A549 (cell line): ENCODE measurements around the gene PROC. TPM values are rescaled to one million over a fixed set of nuclear protein-coding genes. Genes with fewer than 3 reads are reported as not detected.

Experiments used
- ATAC-seq, 2 experiments: fragments of 200-7000 bp in 1 of 2; fragments of >200 bp in 1 of 2; cut with Nextera tagmentation in 1 of 2; cut with Tn5 transposase in 1 of 2; 3 replicates each; pipeline versions ENCODE4 v1.8.0 to v1.9.1; 2018 to 2020; ENCODE audit warnings: mild to moderate bottlenecking in 1 of 2, moderate library complexity in 1 of 2
- CTCF ChIA-PET: fragments of 300-600 bp; sonication (Branson Sonifier 250); formaldehyde crosslinking; extraction: SDS; loops from one replicate; lab custom pipeline; 2021; ENCODE audit warnings: antibody characterized with exemption, inconsistent platforms; lab: Yijun Ruan, JAX
- POLR2A ChIA-PET: fragments of 350-600 bp; formaldehyde crosslinking; extraction: SDS; loops from one replicate; lab custom pipeline; 2021; ENCODE audit warnings: antibody characterized with exemption, inconsistent platforms; lab: Yijun Ruan, JAX
- DNase-seq, 2 experiments: peaks; one replicate each; pipeline versions ENCODE4 v3.0.0 to v3.0.0-alpha.2; 2011 to 2016; ENCODE audit warnings: low read depth in 1 of 2, low spot score in 1 of 2
- FAIRE-seq: peaks from 2 replicates; lab custom pipeline; 2011; peaks lifted over from hg19 to GRCh38; lab: Jason Lieb, UNC
- H3K27ac ChIP-seq, 2 experiments: fragments of >200 bp; sonication (Bioruptor Twin); formaldehyde crosslinking; 3 replicates each; pipeline ENCODE4 v1.5.1; 2016 to 2017
- H3K4me1 ChIP-seq: fragments of >200 bp; sonication (Bioruptor Twin); formaldehyde crosslinking; 3 replicates; pipeline ENCODE4 v1.6.1; 2016
- H3K4me2 ChIP-seq: fragments of >200 bp; sonication (Bioruptor Twin); formaldehyde crosslinking; 3 replicates; pipeline ENCODE4 v1.6.1; 2016
- H3K4me3 ChIP-seq: fragments of >200 bp; sonication (Bioruptor Twin); formaldehyde crosslinking; 3 replicates; pipeline ENCODE4 v1.5.1; 2016
- H3K9me3 ChIP-seq: fragments of >200 bp; sonication (Bioruptor Twin); formaldehyde crosslinking; 3 replicates; pipeline ENCODE4 v1.6.1; 2016
- CBX2 ChIP-seq: fragments of 200-600 bp; sonication (generic); IDR thresholded peaks from 2 replicates; pipeline ENCODE4 v1.6.1; 2016; ENCODE audit warnings: low read depth, mild to moderate bottlenecking, borderline replicate concordance
- CHD2 ChIP-seq: fragments of 150-350 bp; IDR thresholded peaks from 2 replicates; pipeline ENCODE4 v1.6.1; 2014; ENCODE audit warnings: low read length; ENCODE audit not compliant: partially characterized antibody
- EHF ChIP-seq: fragments of 250-450 bp; sonication (Bioruptor Pico); IDR thresholded peaks from 2 replicates; pipeline ENCODE4 v1.5.0; 2020; ENCODE audit warnings: mild to moderate bottlenecking
- EP300 ChIP-seq, 2 experiments: fragments of >200 bp; sonication (Bioruptor Twin); formaldehyde crosslinking; IDR thresholded peaks; 2 replicates in 1 of 2; 3 replicates in 1 of 2; pipeline ENCODE4 v1.6.1; 2016 to 2017
- ESRRA ChIP-seq: fragments of 150-350 bp; IDR thresholded peaks from 2 replicates; pipeline ENCODE4 v1.6.1; 2014; ENCODE audit warnings: mild to moderate bottlenecking, low read length, borderline replicate concordance
- FOSL2 ChIP-seq, 2 experiments: fragments of 450-650 bp in 1 of 2; fragments of >200 bp in 1 of 2; sonication (Bioruptor Twin) in 1 of 2; formaldehyde crosslinking; IDR thresholded peaks; 2 replicates each; pipeline versions ENCODE4 v1.5.0 to v1.6.1; 2016 to 2020; ENCODE audit warnings: mild to moderate bottlenecking in 1 of 2, moderate library complexity in 1 of 2
- FOXS1 ChIP-seq: fragments of 250-450 bp; sonication (Bioruptor Pico); IDR thresholded peaks from 2 replicates; pipeline ENCODE4 v1.5.0; 2020; ENCODE audit warnings: mild to moderate bottlenecking, moderate library complexity
- HEYL ChIP-seq: fragments of 250-450 bp; sonication (Bioruptor Pico); IDR thresholded peaks from 2 replicates; pipeline ENCODE4 v1.8.0; 2021; ENCODE audit warnings: mild to moderate bottlenecking, moderate library complexity
- HOXA7 ChIP-seq: fragments of 250-450 bp; sonication (Bioruptor Pico); IDR thresholded peaks from 2 replicates; pipeline ENCODE4 v1.5.0; 2020; ENCODE audit warnings: mild to moderate bottlenecking, moderate library complexity
- HOXB13 ChIP-seq: fragments of 250-450 bp; sonication (Bioruptor Pico); IDR thresholded peaks from 2 replicates; pipeline ENCODE4 v1.5.0; 2020; ENCODE audit warnings: low read depth, mild to moderate bottlenecking, moderate library complexity
- JUNB ChIP-seq: fragments of >200 bp; sonication (Bioruptor Twin); formaldehyde crosslinking; IDR thresholded peaks from 2 replicates; pipeline ENCODE4 v1.6.1; 2016
- MAFK ChIP-seq: fragments of 450-650 bp; IDR thresholded peaks from 2 replicates; pipeline ENCODE4 v1.6.1; 2014; ENCODE audit not compliant: partially characterized antibody
- RCOR1 ChIP-seq: fragments of 150-350 bp; IDR thresholded peaks from 2 replicates; pipeline ENCODE4 v1.6.1; 2014; ENCODE audit warnings: antibody characterized with exemption, low read length, low read depth
- ZFP36 ChIP-seq: fragments of 450-650 bp; IDR thresholded peaks from 2 replicates; pipeline ENCODE4 v1.6.1; 2014; ENCODE audit warnings: borderline replicate concordance; ENCODE audit not compliant: partially characterized antibody
- WGBS: methylation state at CpG from one replicate; pipeline ENCODE4 v1.1.6; 2017; ENCODE audit errors: missing lambda C conversion rate; 5-methylcytosine and 5-hydroxymethylcytosine counted together
- polyA plus RNA-seq, 4 experiments: library from polyadenylated mRNA; depleted of rRNA in 3 of 4; stranded (reverse); fragments of >200 nt; fragmentation: RNase III in 1 of 4; extraction: RNeasy Plus Mini Kit Qiagen cat#74134 plus additional on column Dnase treatment in 1 of 4; gene quantifications; 2 replicates in 3 of 4; 3 replicates in 1 of 4; pipeline ENCODE4 v1.2.3, GENCODE V29; 2011 to 2017
- TF ChIP-seq, protein P1 (sequence below): fragments of 450-650 bp; IDR thresholded peaks from 2 replicates; pipeline ENCODE4 v1.6.1; 2014; ENCODE audit warnings: antibody characterized with exemption
- TF ChIP-seq, protein P2 (sequence below): fragments of 250-450 bp; sonication (Bioruptor Pico); IDR thresholded peaks from 2 replicates; pipeline ENCODE4 v1.5.0; 2020; ENCODE audit warnings: low read depth, mild to moderate bottlenecking, moderate library complexity
- TF ChIP-seq, protein P3 (sequence below): fragments of 200-600 bp; sonication (generic); IDR thresholded peaks from 2 replicates; pipeline ENCODE4 v1.6.1; 2016; ENCODE audit warnings: antibody characterized with exemption, mild to moderate bottlenecking, moderate library complexity
- TF ChIP-seq, protein P4 (sequence below): fragments of >200 bp; sonication (Bioruptor Twin); formaldehyde crosslinking; IDR thresholded peaks from 3 replicates; pipeline ENCODE4 v1.6.1; 2016

PROC gene
- polyA plus RNA-seq, 2 of the 4 experiments (the other 2 are of a cell fraction), result 2.0 to 7.9 TPM

DNA sequence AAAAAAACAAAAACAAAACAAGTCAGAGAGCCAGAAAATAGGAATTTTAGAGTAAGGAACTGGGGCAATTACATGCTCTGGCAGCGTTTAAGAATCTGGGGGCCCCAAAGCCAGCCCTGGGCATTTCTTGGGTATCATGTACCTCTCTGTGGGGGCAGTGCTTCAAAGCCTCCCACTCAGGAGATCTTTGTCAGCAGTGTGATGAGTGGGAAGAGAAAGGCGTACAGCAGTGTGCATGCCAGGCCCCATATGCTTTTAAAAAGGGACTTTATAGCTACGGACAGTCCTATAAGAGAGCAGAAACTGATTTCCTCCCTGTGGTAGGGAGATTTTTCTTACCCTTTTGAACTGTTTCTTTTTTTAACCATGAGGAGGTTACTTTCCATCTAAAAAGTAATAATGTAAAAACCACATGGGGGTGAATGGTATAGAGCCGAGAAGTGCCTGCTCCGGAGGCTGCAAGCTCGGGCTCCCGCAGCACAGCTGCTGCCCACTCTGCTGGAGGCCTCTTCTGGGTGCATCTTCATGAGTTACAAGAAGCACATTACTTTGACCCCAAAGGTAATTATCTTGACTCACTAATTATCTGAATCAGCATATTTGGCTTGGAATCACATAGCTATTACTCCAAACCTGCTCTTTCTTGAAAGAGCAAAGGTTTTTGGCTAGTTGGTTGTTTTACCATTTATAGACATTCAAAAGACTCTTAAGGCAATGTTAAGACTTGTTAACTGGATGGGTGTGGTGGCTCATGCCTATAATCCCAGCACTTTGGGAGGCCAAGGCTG, 46.4 kb downstream of the PROC start:
- Histone ChIP-seq H3K4me3 (no peak overlapping the region), H3K4me1 (no peaks in the 10 kb centered on the region), H3K9me3 (no peaks in the 10 kb centered on the region), H3K4me2 (no peak overlapping the region), H3K27ac (no peak overlapping the region)
- FAIRE-seq (no peak), ATAC-seq (no peak), DNase-seq (no peak)
- ChIA-PET CTCF (interaction anchor here (1.6 kb wide), 1 partner anchor 15 kb away, joined by 8 read pairs; no protein-coding TSS in a partner anchor), POLR2A (no interaction called here)
- 93% methylated on average over 7 of the region's 7 CpGs for WGBS
- TF ChIP-seq FOXS1 (CRISPR knock-in tag), result no peak
- peak; percentile 89 for TF ChIP-seq MAFK
- TF ChIP-seq, protein P1, sequence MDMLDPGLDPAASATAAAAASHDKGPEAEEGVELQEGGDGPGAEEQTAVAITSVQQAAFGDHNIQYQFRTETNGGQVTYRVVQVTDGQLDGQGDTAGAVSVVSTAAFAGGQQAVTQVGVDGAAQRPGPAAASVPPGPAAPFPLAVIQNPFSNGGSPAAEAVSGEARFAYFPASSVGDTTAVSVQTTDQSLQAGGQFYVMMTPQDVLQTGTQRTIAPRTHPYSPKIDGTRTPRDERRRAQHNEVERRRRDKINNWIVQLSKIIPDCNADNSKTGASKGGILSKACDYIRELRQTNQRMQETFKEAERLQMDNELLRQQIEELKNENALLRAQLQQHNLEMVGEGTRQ, result no peak

DNA sequence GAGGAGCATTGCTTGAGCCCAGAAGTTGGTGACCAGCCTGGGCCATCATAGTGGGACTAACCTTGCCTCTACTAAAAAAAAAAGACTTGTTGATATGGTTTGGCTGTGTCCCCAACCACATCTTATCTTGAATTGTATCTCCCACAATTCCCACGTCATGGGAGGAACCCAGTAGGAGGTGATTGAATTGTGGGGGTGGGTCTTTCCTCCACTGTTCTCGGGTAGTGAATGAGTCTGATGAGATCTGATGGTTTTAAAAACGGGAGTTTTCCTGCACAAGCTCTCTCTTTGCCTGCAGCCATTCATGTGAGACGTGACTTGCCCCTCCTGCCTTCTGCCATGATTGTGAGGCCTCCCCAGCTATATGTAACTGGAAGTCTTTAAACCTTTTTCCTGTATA, 47.0 kb downstream of the PROC start:
- H3K4me3 ChIP-seq, result no peak overlapping the region
- H3K4me2 ChIP-seq, result no peak overlapping the region
- TF ChIP-seq, protein P2, sequence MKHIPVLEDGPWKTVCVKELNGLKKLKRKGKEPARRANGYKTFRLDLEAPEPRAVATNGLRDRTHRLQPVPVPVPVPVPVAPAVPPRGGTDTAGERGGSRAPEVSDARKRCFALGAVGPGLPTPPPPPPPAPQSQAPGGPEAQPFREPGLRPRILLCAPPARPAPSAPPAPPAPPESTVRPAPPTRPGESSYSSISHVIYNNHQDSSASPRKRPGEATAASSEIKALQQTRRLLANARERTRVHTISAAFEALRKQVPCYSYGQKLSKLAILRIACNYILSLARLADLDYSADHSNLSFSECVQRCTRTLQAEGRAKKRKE (CRISPR knock-in tag), result no peak
- TF ChIP-seq HOXA7 (CRISPR knock-in tag) (no peak), CHD2 (no peak), CBX2 (no peak)
- TF ChIP-seq, all 56 proteins: peak for 0
- no peak overlapping the region for H3K27ac ChIP-seq
- 81% methylated on average over 4 of the region's 4 CpGs for WGBS
- POLR2A ChIA-PET, result no interaction called here
- no peak for FAIRE-seq
- CTCF ChIA-PET, result interaction anchor here (1.6 kb wide), 1 partner anchor 14 kb away, joined by 8 read pairs; no protein-coding TSS in a partner anchor
- no peaks in the 10 kb centered on the region for H3K9me3 ChIP-seq
- no peak for ATAC-seq
- no peaks in the 10 kb centered on the region for H3K4me1 ChIP-seq
- no peak for DNase-seq

DNA sequence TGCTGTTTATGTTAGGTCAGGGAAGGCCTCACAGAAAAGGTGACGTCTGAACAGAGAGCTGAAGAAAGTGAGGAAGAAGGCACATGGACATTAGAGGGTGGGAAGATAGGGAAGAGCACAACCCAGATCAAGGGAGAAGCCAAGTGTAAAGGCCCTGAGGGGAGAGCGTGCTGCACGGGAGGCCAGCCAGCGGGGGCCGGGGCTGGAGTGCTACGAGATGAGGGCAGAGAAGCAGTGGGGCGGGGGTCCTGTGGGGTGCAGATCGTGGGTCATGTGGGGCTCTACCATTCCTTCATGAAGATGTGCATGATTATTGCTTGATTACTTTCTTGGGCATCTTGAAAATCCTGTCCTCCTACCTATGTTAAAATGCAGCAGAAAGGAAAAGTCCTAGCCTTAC, 50.8 kb downstream of the PROC start:
- ATAC-seq (no peak), FAIRE-seq (no peak), DNase-seq (no peak)
- 80% methylated on average over 8 of the region's 8 CpGs for WGBS
- Histone ChIP-seq H3K27ac (no peak overlapping the region), H3K4me2 (no peak overlapping the region), H3K9me3 (no peaks in the 10 kb centered on the region), H3K4me1 (peaks cover 8% of the 10 kb centered on the region; the same call in 2 of the 3 replicates)
- ChIA-PET POLR2A (no interaction called here), CTCF (interaction anchor here (0.6 to 1.8 kb wide), 3 partner anchors 10 to 98 kb away, joined by 3 to 7 read pairs (median 3); no protein-coding TSS in a partner anchor)
- TF ChIP-seq FOSL2 (IDR thresholded peaks at IDR 0.05), result no peak
- no peak for TF ChIP-seq FOSL2 (CRISPR knock-in tag; IDR thresholded peaks at IDR 0.05)
- TF ChIP-seq HOXB13 (CRISPR knock-in tag), result no peak
- TF ChIP-seq, protein P3, sequence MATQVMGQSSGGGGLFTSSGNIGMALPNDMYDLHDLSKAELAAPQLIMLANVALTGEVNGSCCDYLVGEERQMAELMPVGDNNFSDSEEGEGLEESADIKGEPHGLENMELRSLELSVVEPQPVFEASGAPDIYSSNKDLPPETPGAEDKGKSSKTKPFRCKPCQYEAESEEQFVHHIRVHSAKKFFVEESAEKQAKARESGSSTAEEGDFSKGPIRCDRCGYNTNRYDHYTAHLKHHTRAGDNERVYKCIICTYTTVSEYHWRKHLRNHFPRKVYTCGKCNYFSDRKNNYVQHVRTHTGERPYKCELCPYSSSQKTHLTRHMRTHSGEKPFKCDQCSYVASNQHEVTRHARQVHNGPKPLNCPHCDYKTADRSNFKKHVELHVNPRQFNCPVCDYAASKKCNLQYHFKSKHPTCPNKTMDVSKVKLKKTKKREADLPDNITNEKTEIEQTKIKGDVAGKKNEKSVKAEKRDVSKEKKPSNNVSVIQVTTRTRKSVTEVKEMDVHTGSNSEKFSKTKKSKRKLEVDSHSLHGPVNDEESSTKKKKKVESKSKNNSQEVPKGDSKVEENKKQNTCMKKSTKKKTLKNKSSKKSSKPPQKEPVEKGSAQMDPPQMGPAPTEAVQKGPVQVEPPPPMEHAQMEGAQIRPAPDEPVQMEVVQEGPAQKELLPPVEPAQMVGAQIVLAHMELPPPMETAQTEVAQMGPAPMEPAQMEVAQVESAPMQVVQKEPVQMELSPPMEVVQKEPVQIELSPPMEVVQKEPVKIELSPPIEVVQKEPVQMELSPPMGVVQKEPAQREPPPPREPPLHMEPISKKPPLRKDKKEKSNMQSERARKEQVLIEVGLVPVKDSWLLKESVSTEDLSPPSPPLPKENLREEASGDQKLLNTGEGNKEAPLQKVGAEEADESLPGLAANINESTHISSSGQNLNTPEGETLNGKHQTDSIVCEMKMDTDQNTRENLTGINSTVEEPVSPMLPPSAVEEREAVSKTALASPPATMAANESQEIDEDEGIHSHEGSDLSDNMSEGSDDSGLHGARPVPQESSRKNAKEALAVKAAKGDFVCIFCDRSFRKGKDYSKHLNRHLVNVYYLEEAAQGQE, result no peak
- TF ChIP-seq, all 56 proteins: peak for 0
- no peak overlapping the region for H3K4me3 ChIP-seq

DNA sequence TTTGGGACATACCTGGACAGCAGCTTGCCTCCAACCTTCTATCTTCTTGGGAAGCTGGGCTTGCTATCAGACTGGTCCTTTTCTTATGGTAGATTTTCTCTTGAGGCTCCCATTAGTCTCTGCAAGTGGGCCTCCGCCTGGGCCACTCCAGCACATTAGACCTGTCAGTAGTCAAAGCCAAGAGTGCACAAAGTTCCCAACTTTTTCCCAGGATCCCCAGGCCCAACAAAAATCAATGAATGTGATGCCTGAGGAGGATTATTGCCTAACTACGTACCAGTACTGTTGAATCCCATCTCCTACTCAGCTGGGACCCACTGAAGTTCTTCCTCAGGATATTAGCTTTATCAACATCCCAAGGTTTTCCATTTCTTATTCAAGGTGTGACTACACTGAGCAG, 51.7 kb downstream of the PROC start:
- FAIRE-seq (no peak), ATAC-seq (no peak), DNase-seq (no peak)
- Histone ChIP-seq H3K27ac (no peak overlapping the region), H3K4me1 (peaks cover 8% of the 10 kb centered on the region; the same call in 2 of the 3 replicates), H3K9me3 (no peaks in the 10 kb centered on the region), H3K4me2 (no peak overlapping the region), H3K4me3 (no peak overlapping the region)
- POLR2A ChIA-PET, result no interaction called here
- CTCF ChIA-PET, result interaction anchor here (0.6 to 1.8 kb wide), 4 partner anchors 9 to 140 kb away, joined by 3 to 7 read pairs (median 3); no protein-coding TSS in a partner anchor
- 93% methylated on average over 2 of the region's 2 CpGs for WGBS
- TF ChIP-seq ESRRA (no peak), EHF (no peak), EP300 (IDR thresholded peaks at IDR 0.05) (no peak), JUNB (no peak), RCOR1 (no peak), CBX2 (no peak), MAFK (no peak), ZFP36 (no peak), HEYL (CRISPR knock-in tag) (no peak)
- TF ChIP-seq, protein P1, result no peak
- TF ChIP-seq, protein P4, sequence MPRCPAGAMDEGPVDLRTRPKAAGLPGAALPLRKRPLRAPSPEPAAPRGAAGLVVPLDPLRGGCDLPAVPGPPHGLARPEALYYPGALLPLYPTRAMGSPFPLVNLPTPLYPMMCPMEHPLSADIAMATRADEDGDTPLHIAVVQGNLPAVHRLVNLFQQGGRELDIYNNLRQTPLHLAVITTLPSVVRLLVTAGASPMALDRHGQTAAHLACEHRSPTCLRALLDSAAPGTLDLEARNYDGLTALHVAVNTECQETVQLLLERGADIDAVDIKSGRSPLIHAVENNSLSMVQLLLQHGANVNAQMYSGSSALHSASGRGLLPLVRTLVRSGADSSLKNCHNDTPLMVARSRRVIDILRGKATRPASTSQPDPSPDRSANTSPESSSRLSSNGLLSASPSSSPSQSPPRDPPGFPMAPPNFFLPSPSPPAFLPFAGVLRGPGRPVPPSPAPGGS, result no peak
